Measurements from ENCODE around the gene SLC25A52.

DNA sequence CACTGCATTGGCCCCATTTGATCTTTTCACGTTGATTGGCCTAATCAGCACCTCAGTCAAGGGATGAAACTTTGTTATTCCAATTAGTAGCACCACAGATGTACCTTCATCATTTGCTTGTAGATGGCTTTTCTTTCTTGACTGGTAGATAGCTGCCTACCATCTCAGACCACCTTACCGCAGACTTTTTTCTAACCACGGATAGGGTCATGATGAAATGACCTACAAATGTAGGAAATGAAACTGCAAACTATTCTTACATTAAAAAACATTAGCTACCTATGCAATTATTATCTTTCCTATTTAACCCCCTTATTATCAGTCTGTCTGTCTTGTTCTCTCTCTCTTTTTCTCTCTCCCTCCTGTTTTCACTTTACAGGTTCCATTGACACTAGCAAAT lies 22.4 kb upstream of the SLC25A52 start:
- TF ChIP-seq POLR2A (IDR thresholded peaks at IDR 0.05): no peak
- TF ChIP-seq, protein P1, sequence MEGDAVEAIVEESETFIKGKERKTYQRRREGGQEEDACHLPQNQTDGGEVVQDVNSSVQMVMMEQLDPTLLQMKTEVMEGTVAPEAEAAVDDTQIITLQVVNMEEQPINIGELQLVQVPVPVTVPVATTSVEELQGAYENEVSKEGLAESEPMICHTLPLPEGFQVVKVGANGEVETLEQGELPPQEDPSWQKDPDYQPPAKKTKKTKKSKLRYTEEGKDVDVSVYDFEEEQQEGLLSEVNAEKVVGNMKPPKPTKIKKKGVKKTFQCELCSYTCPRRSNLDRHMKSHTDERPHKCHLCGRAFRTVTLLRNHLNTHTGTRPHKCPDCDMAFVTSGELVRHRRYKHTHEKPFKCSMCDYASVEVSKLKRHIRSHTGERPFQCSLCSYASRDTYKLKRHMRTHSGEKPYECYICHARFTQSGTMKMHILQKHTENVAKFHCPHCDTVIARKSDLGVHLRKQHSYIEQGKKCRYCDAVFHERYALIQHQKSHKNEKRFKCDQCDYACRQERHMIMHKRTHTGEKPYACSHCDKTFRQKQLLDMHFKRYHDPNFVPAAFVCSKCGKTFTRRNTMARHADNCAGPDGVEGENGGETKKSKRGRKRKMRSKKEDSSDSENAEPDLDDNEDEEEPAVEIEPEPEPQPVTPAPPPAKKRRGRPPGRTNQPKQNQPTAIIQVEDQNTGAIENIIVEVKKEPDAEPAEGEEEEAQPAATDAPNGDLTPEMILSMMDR (IDR thresholded peaks at IDR 0.05): no peak
- no peak for TF ChIP-seq POLR2AphosphoS5 (IDR thresholded peaks at IDR 0.05)
- no peak for TF ChIP-seq EP300 (IDR thresholded peaks at IDR 0.05)

All from sigmoid colon (tissue), 4 donors.